Endodermal cell (in vitro differentiated cells): ENCODE data around the gene MYCN. TPM values are rescaled to one million over a fixed set of nuclear protein-coding genes. Genes with fewer than 3 reads are reported as not detected.

Experiments used
- DNase-seq: peaks from one replicate; pipeline ENCODE4 v3.0.0-alpha.2; 2017
- H3K27ac ChIP-seq: 2 replicates; pipeline ENCODE4 v1.5.1; 2013; ENCODE audit warnings: mild to moderate bottlenecking, low read depth, low read length, moderate library complexity
- H3K27me3 ChIP-seq: 2 replicates; pipeline ENCODE4 v1.6.1; 2013; ENCODE audit warnings: mild to moderate bottlenecking, low read length, moderate library complexity; ENCODE audit not compliant: insufficient read depth, control insufficient read depth, poor library complexity, severe bottlenecking
- H3K36me3 ChIP-seq: 2 replicates; pipeline ENCODE4 v1.7.0; 2013; ENCODE audit warnings: mild to moderate bottlenecking, low read length, moderate library complexity; ENCODE audit not compliant: control insufficient read depth, insufficient read depth
- H3K4me1 ChIP-seq: one replicate; pipeline ENCODE4 v1.7.0; 2013; ENCODE audit warnings: low read length; ENCODE audit not compliant: control insufficient read depth, insufficient read depth
- H3K4me3 ChIP-seq: 2 replicates; pipeline ENCODE4 v1.5.1; 2013; ENCODE audit warnings: mild to moderate bottlenecking, low read length, moderate library complexity
- H3K9ac ChIP-seq: 2 replicates; pipeline ENCODE4 v1.6.1; 2013; ENCODE audit warnings: mild to moderate bottlenecking, low read length, moderate library complexity; ENCODE audit not compliant: poor library complexity, severe bottlenecking; ENCODE audit errors: extremely low read depth
- H3K9me3 ChIP-seq: 2 replicates; pipeline ENCODE4 v1.6.1; 2013; ENCODE audit warnings: mild to moderate bottlenecking, low read length, moderate library complexity; ENCODE audit not compliant: control insufficient read depth
- H3K27ac Mint-ChIP-seq: 2 replicates; pipeline ENCODE4 v1.8.0; 2020; ENCODE audit warnings: mixed read lengths
- H3K27me3 Mint-ChIP-seq: 2 replicates; pipeline ENCODE4 v1.8.0; 2021; ENCODE audit warnings: mild to moderate bottlenecking, mixed read lengths; ENCODE audit not compliant: insufficient read depth
- H3K36me3 Mint-ChIP-seq: 2 replicates; pipeline ENCODE4 v1.8.0; 2020; ENCODE audit warnings: low read depth, mixed read lengths
- H3K4me1 Mint-ChIP-seq: 2 replicates; pipeline ENCODE4 v1.8.0; 2020; ENCODE audit warnings: mixed read lengths
- H3K4me3 Mint-ChIP-seq: 2 replicates; pipeline ENCODE4 v1.8.0; 2020; ENCODE audit warnings: mild to moderate bottlenecking, moderate library complexity, mixed read lengths
- H3K9me3 Mint-ChIP-seq: 2 replicates; pipeline ENCODE4 v1.8.0; 2020; ENCODE audit warnings: mild to moderate bottlenecking, mixed read lengths
- CTCF ChIP-seq: fragments of 200-600 bp; sonication (generic); conservative IDR thresholded peaks from 2 replicates; pipeline ENCODE4 v1.5.0; 2021; ENCODE audit warnings: antibody characterized with exemption, mild to moderate bottlenecking
- WGBS, 2 experiments: methylation state at CpG; one replicate each; pipeline versions ENCODE4 v1.1.5 to v1.1.7; 2013; ENCODE audit warnings: missing lambda C conversion rate in 2 of 2, mixed read lengths in 1 of 2; ENCODE audit not compliant: insufficient coverage in 1 of 2, insufficient read length in 1 of 2; 5-methylcytosine and 5-hydroxymethylcytosine counted together
- total RNA-seq, 2 donors: library from RNA; stranded (reverse); fragmentation: NEBNext Ultra II Directional in 1 of 2; extraction: Animal tissue kit (Norgen Biotek cat#: 25700) in 1 of 2; gene quantifications; 2 replicates in 1 of 2; 3 replicates in 1 of 2; pipeline ENCODE4 v1.2.1, GENCODE V29; 2021

MYCN gene
- total RNA-seq, 2 donors from 2014 or later: 36.8 to 52.3 TPM

GRCh38 chr2:15944325-15945017 lies 4.1 kb downstream of the MYCN start:
- Histone ChIP-seq H3K9me3 (no peaks in the 10 kb centered on the region), H3K27ac (no peak overlapping the region), H3K27me3 (peaks cover under 1% of the 10 kb centered on the region), H3K36me3 (peaks cover 37% of the 10 kb centered on the region), H3K4me1 (no peaks in the 10 kb centered on the region), H3K4me3 (peak overlapping the region; percentile 98), H3K9ac (peak overlapping the region; percentile 2)
- WGBS, 2 experiments: 46 to 62% methylated on average over 3 to 4 of the region's 4 CpGs
- Mint-ChIP-seq H3K4me3 (peak overlapping the region; percentile 97), H3K9me3 (no peaks in the 10 kb centered on the region), H3K27ac (no peak overlapping the region), H3K4me1 (peaks cover 11% of the 10 kb centered on the region), H3K36me3 (peaks cover 57% of the 10 kb centered on the region), H3K27me3 (no peaks in the 10 kb centered on the region)
- no peak for DNase-seq
- no peak for TF ChIP-seq CTCF

- H3K4me1 ChIP-seq: no peaks in the 10 kb centered on the region
- WGBS, 2 experiments: 88 to 94% methylated on average over 8 to 16 of the region's 17 CpGs
- no peak overlapping the region for H3K27ac Mint-ChIP-seq
- no peak overlapping the region for H3K4me3 ChIP-seq
- peaks cover 37% of the 10 kb centered on the region for H3K36me3 ChIP-seq
- H3K4me3 Mint-ChIP-seq: no peak overlapping the region
- H3K9ac ChIP-seq: no peak overlapping the region
- no peak overlapping the region for H3K27ac ChIP-seq
- TF ChIP-seq CTCF: no peak
- H3K4me1 Mint-ChIP-seq: peaks cover 11% of the 10 kb centered on the region
- H3K9me3 ChIP-seq: no peaks in the 10 kb centered on the region
- no peaks in the 10 kb centered on the region for H3K27me3 Mint-ChIP-seq
- H3K36me3 Mint-ChIP-seq: peaks cover 57% of the 10 kb centered on the region
- no peaks in the 10 kb centered on the region for H3K27me3 ChIP-seq
- H3K9me3 Mint-ChIP-seq: no peaks in the 10 kb centered on the region
- no peak for DNase-seq
Measured at GRCh38 chr2:15945909-15946705, 5.8 kb downstream of the MYCN start.

DNA sequence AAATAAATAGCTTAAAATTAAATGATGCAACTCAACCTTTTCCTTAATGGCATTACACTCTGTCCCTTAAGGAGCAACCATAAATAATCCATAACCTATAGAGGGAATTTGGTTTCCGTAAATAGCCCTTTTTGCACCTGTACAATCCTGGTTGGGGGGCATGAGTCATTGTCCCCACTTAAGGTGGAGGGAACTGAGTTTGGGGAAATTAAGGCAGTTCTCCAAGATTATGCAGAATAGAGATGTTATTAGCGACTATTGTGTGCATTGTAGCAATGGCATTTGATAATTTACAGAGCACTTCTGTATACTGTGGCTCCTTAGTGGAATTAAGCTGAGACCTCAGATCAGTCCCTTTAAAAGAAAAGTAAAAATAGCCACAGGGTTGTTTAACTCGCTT lies 6.6 kb downstream of the MYCN start:
- no peak overlapping the region for H3K27ac Mint-ChIP-seq
- no peak overlapping the region for H3K4me3 ChIP-seq
- no peak overlapping the region for H3K27ac ChIP-seq
- H3K9me3 ChIP-seq: no peaks in the 10 kb centered on the region
- WGBS, 2 experiments: 98 to 100% methylated on average over 3 of the region's 3 CpGs
- no peaks in the 10 kb centered on the region for H3K27me3 Mint-ChIP-seq
- H3K36me3 Mint-ChIP-seq: peaks cover 55% of the 10 kb centered on the region
- H3K9ac ChIP-seq: no peak overlapping the region
- H3K4me3 Mint-ChIP-seq: no peak overlapping the region
- TF ChIP-seq CTCF: no peak
- H3K4me1 ChIP-seq: no peaks in the 10 kb centered on the region
- H3K27me3 ChIP-seq: no peaks in the 10 kb centered on the region
- no peak for DNase-seq
- H3K36me3 ChIP-seq: peaks cover 37% of the 10 kb centered on the region
- no peaks in the 10 kb centered on the region for H3K9me3 Mint-ChIP-seq
- peaks cover 11% of the 10 kb centered on the region for H3K4me1 Mint-ChIP-seq
